HuH-7 (cell line): ENCODE results near the gene C1QL3.

Source experiments
- DNase-seq: peaks from one replicate; pipeline ENCODE4 v3.0.0; 2011; ENCODE audit warnings: low spot score

The C1QL3 gene

GRCh38 chr10:16521311-16522016 lies at the start of gene C1QL3:
C1QL3 (minus strand) TSS chr10:16521879; CDS start chr10:16521065, 814 bp downstream.
- DNase-seq = no peak

- no peak for DNase-seq
Observed at GRCh38 chr10:16570731-16571130, 49.1 kb upstream of the C1QL3 start.

GRCh38 chr10:16566202-16566805 lies 44.6 kb upstream of the C1QL3 start:
- no peak for DNase-seq

GRCh38 chr10:16565604-16566003 lies 43.9 kb upstream of the C1QL3 start:
- no peak for DNase-seq

GRCh38 chr10:16562891-16563290 lies 41.2 kb upstream of the C1QL3 start:
- DNase-seq = no peak

GRCh38 chr10:16559236-16559773 lies 37.6 kb upstream of the C1QL3 start:
- no peak for DNase-seq

- DNase-seq = no peak
Observed at GRCh38 chr10:16547973-16548372, 26.3 kb upstream of the C1QL3 start.

GRCh38 chr10:16545116-16545736 lies 23.5 kb upstream of the C1QL3 start:
- DNase-seq = peak; percentile 49

GRCh38 chr10:16544591-16544990 lies 22.9 kb upstream of the C1QL3 start:
- DNase-seq = no peak

GRCh38 chr10:16544099-16544498 lies 22.4 kb upstream of the C1QL3 start:
- no peak for DNase-seq

- no peak for DNase-seq
Observed at GRCh38 chr10:16536155-16536554, 14.5 kb upstream of the C1QL3 start.

GRCh38 chr10:16529853-16530252 lies 8.2 kb upstream of the C1QL3 start:
- DNase-seq = no peak

- no peak for DNase-seq
Observed at GRCh38 chr10:16527452-16527851, 5.8 kb upstream of the C1QL3 start.

- no peak for DNase-seq
Observed at GRCh38 chr10:16520900-16521299, 779 bp downstream of the C1QL3 start.

- no peak for DNase-seq
Observed at GRCh38 chr10:16519908-16520861, 1.5 kb downstream of the C1QL3 start.

GRCh38 chr10:16519250-16519907 lies 2.3 kb downstream of the C1QL3 start:
- DNase-seq = no peak

GRCh38 chr10:16518822-16519221 lies 2.9 kb downstream of the C1QL3 start:
- DNase-seq = no peak

- DNase-seq = no peak
Observed at GRCh38 chr10:16510843-16511242, 10.8 kb downstream of the C1QL3 start.

- DNase-seq = no peak
Observed at GRCh38 chr10:16509996-16510395, 11.7 kb downstream of the C1QL3 start.

GRCh38 chr10:16505161-16505560 lies 16.5 kb downstream of the C1QL3 start:
- no peak for DNase-seq

GRCh38 chr10:16497911-16498310 lies 23.8 kb downstream of the C1QL3 start:
- no peak for DNase-seq
